ENCODE data around the gene TUBB. TPM values are rescaled to one million over a fixed set of nuclear protein-coding genes. Genes with fewer than 3 reads are reported as not detected.
A peak's percentile ranks its signal among the peaks of the same experiment; 100 is the strongest.

TUBB gene
- total and polyA plus RNA-seq, 9 of the 15 experiments (the other 6 are each of a cell fraction or from before 2014, with no cell fraction given): 971 to 2,870 (median 1,478) TPM

DNA sequence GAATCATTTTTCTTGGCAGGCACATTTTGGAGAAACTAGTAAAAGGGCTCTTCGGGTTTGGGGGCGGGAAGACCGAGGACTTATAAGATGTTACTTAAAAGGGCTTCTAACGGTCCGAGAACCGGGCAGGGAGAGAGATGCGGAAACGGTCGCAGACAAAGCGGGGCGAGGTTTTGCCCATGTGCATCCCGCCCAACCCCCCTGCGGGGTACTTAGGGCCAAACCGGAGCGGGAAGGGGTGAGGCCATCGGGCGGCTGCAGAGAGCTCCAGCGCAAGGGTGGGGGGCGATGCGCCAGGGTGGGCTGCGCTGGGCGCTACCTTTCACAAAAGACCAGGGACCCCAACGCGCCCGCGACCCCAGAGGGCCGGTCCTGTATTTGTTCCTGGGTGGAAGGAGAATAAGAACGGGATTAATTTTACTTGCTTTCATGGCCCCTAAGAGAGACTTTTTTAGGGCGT, 616 bp downstream of the TUBB start (continued):
- TF ChIP-seq RBM22 (IDR thresholded peaks at IDR 0.05; ENCODE audit: low read depth, low read length, poor library complexity, severe bottlenecking): peak; percentile 61
- no peak for TF ChIP-seq FOXK2 (conservative IDR thresholded peaks at IDR 0.05 in 1 of 2, IDR thresholded peaks at IDR 0.05 in 1 of 2; ENCODE audit: low read depth in 2 of 2)
- TF ChIP-seq PTRF (tag; IDR thresholded peaks at IDR 0.05): no peak
- no peak for TF ChIP-seq GABPB2 (CRISPR knock-in tag; conservative IDR thresholded peaks at IDR 0.05)
- TF ChIP-seq RAD51 (IDR thresholded peaks at IDR 0.05; ENCODE audit: borderline replicate concordance, low read depth): no peak
- TF ChIP-seq ZNF134 (CRISPR knock-in tag; conservative IDR thresholded peaks at IDR 0.05): no peak
- TF ChIP-seq PHTF2 (CRISPR knock-in tag; IDR thresholded peaks at IDR 0.05): no peak
- TF ChIP-seq RFX7 (CRISPR knock-in tag; IDR thresholded peaks at IDR 0.05): peak; percentile 87; the same call in 1 of the 2 replicates
- no peak for TF ChIP-seq BCOR (IDR thresholded peaks at IDR 0.05)
- TF ChIP-seq ARID1B (IDR thresholded peaks at IDR 0.05): no peak
- no peak for TF ChIP-seq MCM7 (IDR thresholded peaks at IDR 0.05)
- TF ChIP-seq, protein P1, sequence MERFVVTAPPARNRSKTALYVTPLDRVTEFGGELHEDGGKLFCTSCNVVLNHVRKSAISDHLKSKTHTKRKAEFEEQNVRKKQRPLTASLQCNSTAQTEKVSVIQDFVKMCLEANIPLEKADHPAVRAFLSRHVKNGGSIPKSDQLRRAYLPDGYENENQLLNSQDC (CRISPR knock-in tag; IDR thresholded peaks at IDR 0.05): peak; percentile 56; the same call in 1 of the 2 replicates
- TF ChIP-seq OTX1 (CRISPR knock-in tag; IDR thresholded peaks at IDR 0.05): peak; percentile 91; the same call in 1 of the 2 replicates
- no peak for TF ChIP-seq CBX1 (IDR thresholded peaks at IDR 0.05; ENCODE audit: low read depth)
- TF ChIP-seq MCM2 (IDR thresholded peaks at IDR 0.05; ENCODE audit: low read depth): no peak
- TF ChIP-seq ZKSCAN3 (CRISPR knock-in tag; IDR thresholded peaks at IDR 0.05): no peak
- no peak for TF ChIP-seq STAT5B (CRISPR knock-in tag; IDR thresholded peaks at IDR 0.05)
- TF ChIP-seq ZNF347 (CRISPR knock-in tag; IDR thresholded peaks at IDR 0.05; ENCODE audit: low read depth): 0 out of 2 replicates have a peak, but pooled peaks have one; percentile 49
- TF ChIP-seq, protein P2, sequence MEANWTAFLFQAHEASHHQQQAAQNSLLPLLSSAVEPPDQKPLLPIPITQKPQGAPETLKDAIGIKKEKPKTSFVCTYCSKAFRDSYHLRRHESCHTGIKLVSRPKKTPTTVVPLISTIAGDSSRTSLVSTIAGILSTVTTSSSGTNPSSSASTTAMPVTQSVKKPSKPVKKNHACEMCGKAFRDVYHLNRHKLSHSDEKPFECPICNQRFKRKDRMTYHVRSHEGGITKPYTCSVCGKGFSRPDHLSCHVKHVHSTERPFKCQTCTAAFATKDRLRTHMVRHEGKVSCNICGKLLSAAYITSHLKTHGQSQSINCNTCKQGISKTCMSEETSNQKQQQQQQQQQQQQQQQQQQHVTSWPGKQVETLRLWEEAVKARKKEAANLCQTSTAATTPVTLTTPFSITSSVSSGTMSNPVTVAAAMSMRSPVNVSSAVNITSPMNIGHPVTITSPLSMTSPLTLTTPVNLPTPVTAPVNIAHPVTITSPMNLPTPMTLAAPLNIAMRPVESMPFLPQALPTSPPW (CRISPR knock-in tag; IDR thresholded peaks at IDR 0.05): no peak
- TF ChIP-seq PML (IDR thresholded peaks at IDR 0.05; ENCODE audit: low read length): no peak
- no peak for TF ChIP-seq SAP30 (IDR thresholded peaks at IDR 0.05; ENCODE audit: borderline replicate concordance, insufficient read depth, low read depth, low read length, poor library complexity, severe bottlenecking)
- TF ChIP-seq HNRNPH1 (optimal IDR thresholded peaks at IDR 0.05; ENCODE audit: low read depth, low read length): no peak
- TF ChIP-seq, protein P3, sequence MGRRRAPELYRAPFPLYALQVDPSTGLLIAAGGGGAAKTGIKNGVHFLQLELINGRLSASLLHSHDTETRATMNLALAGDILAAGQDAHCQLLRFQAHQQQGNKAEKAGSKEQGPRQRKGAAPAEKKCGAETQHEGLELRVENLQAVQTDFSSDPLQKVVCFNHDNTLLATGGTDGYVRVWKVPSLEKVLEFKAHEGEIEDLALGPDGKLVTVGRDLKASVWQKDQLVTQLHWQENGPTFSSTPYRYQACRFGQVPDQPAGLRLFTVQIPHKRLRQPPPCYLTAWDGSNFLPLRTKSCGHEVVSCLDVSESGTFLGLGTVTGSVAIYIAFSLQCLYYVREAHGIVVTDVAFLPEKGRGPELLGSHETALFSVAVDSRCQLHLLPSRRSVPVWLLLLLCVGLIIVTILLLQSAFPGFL (CRISPR knock-in tag; IDR thresholded peaks at IDR 0.05): 0 out of 2 replicates have a peak, but pooled peaks have one; percentile 46
- TF ChIP-seq ZNF766 (CRISPR knock-in tag; conservative IDR thresholded peaks at IDR 0.05): 0 out of 2 replicates have a peak, but pooled peaks have one; percentile 21
- TF ChIP-seq SMARCE1 (IDR thresholded peaks at IDR 0.05): no peak
- TF ChIP-seq FUS (optimal IDR thresholded peaks at IDR 0.05; ENCODE audit: low read depth, low read length): no peak
- TF ChIP-seq TGIF2 (CRISPR knock-in tag; IDR thresholded peaks at IDR 0.05): 0 out of 2 replicates have a peak, but pooled peaks have one; percentile 71
- peak; percentile 16 for TF ChIP-seq PRPF4 (IDR thresholded peaks at IDR 0.05; ENCODE audit: insufficient read depth, low read depth, low read length, poor library complexity, severe bottlenecking)

Data from K562 (cell line).